OCI-LY7 (cell line): ENCODE measurements around the gene TEX14.

Experiments used
- CTCF ChIP-seq: fragments of 200-600 bp; sonication (generic); conservative IDR thresholded peaks from 2 replicates; pipeline ENCODE4 v1.5.1; 2014; ENCODE audit warnings: mild to moderate bottlenecking, antibody characterized with exemption, low read length, moderate library complexity, mixed read lengths
- EZH2phosphoT487 ChIP-seq: fragments of 200-600 bp; sonication (generic); IDR thresholded peaks from 2 replicates; pipeline ENCODE4 v1.6.1; 2018; ENCODE audit warnings: low read depth, borderline replicate concordance, mild to moderate bottlenecking, mixed run types, antibody characterized with exemption, low read length, moderate library complexity, mixed read lengths

- TF ChIP-seq CTCF, result no peak
- TF ChIP-seq EZH2phosphoT487, result no peak
Measured at GRCh38 chr17:58531661-58532554, 159.9 kb downstream of the TEX14 start.
